Skeletal muscle cell (primary cell): Measurements from ENCODE around the gene SIRT2.

Experiments
- DNase-seq: peaks from one replicate; pipeline ENCODE4 v3.0.0-alpha.2; 2010; ENCODE audit warnings: low read depth
- H3K4me3 ChIP-seq: 2 replicates; pipeline ENCODE4 v1.5.1; 2011; ENCODE audit warnings: low read depth, mild to moderate bottlenecking, control low read depth, low read length, moderate library complexity

SIRT2 gene

DNA sequence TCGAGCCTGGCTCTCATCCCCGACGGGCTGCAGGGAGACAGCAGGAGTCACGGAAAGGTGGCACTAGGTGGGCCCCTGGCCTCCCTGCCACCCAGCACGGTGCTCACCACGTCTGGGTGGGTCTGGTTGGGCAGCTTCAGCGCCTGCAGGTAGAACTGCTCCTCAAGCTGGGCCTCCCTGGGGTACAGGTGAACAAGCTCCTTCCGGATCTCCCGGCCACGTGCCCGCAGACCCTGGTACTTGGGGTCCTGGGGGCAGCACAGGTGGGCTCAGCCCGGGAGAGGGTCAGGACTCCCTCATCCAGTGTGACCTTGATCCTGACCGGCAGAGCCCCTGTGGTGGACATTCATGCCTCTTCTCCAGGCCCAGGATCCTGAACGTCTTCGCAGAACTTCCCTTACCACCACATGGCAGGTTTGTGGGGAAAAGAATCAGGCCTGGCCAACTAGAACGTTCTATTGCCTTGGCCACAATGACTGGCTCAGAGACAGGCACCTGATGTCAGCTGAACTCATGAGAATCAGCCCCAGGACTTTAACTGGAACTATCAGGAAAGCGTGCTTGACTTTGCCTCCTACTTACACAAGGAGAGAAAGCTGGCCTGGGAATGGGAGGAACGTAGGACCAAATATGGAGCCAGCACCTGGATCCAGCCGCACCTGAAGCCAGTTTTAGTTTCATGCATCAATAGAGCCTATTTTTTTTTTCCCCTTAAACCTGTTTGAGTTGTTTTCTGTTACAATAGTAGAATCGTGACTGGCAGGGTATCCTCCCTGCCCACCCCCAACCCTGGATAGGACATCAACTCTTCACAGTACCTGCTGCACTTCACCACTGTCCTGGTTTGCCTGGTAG is 22.2 kb upstream of the SIRT2 start:
- no peak for DNase-seq
- H3K4me3 ChIP-seq: no peak overlapping the region

DNA sequence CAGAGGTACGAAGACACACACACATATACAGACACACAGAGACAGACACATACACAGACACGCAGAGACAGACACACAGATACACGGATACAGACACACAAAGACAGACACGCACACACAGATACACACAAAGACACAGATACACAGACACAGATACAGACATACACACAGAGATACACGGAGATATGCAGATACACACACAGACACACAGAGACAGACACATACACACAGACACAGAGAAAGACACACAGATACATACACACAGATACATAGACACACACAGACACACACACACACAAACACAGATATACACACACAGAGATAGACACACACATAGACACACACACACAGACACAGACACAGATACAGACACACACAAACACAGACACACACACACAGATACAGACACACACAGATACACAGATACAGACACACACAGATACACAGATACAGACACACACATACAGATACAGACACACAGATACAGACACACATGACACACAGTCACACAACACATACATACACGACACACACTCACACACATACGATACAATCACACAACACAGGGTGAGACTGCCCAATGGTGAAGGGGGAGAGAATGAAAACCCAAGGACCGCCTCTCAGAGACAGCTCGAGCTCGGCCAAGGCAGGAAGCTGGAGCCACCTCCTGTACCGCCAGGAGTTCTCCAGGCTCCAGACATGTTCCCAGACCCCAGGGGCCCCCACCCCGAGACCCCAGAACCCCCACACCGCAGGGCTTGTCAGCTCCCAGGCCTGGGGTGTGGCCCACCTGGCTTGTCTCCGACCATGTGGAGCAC is 21.4 kb upstream of the SIRT2 start:
- no peak for DNase-seq
- H3K4me3 ChIP-seq: no peak overlapping the region

DNA sequence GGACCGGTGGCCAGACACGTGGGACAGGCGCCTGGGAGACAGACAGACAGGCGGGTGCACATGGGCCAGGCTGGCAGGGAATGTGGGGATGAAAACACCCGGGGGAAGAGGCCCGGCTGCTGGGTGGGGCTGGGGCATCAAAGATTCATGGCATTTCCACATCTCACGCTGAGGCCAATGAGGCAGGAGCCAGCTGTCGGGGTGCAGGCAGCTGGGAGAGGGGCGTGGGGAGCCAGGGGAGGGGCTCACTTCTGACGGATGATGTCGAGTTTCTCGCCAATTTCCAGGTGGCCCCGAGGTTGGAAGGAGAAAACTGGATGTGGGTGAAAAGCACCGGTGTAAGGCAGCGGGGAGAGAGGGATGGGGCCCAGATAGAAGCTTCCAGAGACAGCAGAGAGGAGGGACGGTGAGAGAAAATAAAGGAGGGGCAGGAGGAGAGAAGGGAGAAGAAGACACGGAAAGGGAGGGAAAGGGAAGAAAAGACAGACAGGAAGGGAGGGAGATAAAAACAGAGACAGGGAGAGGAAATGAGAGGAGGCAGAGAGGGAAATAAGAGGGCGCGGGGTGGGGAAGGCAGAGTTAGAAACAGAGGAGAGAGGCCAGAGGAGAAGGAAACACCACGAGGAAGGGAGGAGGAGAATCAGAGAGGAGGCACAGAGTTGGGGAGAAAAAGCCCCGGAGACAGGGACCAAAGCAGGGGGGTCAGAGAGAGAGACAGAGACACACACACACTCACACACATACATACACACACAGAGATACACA is 20.6 kb upstream of the SIRT2 start:
- no peak overlapping the region for H3K4me3 ChIP-seq
- DNase-seq: no peak

DNA sequence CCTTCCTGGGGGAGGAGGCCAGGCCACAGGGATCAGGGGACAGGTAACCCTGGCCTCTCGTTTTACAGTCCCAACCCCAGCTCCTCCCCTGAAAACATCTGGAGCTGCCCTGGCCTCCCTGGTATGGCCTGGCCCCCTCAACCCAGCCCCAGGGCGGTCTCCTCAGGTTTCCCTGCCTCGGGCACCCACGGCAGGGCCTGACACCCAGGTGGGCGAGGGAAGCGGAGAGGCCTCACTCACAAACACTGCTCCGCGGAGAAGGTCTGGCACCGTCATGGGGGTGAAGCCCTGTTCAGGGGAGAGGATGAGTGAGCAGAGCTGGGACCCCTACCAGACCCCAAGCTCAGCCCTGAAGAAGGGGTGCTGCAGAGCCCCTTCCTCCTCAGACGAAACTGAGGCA is 19.1 kb upstream of the SIRT2 start:
- no peak for DNase-seq
- no peak overlapping the region for H3K4me3 ChIP-seq

DNA sequence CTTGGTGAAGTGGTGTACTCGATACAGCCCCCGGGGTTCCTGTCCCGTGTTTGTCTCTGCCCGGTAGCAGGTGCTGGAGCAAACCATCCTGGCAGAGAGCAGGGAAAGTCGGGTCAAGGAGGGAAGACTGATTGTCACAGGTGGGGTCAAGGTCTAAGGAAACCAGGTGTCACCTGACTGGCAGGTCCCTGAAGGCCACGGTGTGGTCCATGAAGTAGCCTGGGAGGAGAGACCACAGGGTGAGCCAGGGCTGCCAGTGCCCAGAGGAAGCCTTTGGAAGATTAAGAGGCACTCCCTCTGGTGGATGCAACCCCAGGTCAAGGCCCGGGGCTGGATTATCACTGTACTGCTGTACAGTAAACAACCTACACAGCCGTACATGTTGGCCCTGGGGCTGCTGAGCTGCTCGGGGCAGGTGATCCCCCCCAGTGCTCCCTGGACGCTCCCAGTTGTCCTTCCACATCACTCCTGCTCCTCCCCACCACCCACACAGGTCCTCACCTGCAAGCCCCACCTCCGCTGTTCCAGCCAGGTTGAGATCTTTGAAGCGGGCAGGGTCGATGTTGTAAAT is 18.6 kb upstream of the SIRT2 start:
- no peak overlapping the region for H3K4me3 ChIP-seq
- DNase-seq: no peak

DNA sequence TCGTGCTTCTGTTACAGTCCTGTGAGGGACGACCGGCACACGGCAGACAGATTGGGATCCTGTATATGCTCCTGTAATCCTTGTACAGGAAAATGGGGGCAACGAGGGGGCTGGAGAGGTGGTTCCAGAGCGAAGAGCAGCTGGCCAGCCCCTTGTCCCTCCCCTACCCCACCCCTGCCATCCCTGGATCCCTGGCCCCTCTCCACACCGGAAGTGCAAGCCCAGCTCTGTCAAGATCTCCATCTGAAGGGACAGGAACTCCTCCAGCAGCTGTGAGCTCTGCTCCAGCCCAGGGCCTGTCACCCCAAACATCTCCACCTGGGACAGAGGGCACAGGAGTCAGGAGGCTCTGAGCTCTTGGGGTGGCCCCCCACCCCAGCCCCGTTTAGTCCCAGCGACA is 18.1 kb upstream of the SIRT2 start:
- no peak overlapping the region for H3K4me3 ChIP-seq
- DNase-seq: no peak

DNA sequence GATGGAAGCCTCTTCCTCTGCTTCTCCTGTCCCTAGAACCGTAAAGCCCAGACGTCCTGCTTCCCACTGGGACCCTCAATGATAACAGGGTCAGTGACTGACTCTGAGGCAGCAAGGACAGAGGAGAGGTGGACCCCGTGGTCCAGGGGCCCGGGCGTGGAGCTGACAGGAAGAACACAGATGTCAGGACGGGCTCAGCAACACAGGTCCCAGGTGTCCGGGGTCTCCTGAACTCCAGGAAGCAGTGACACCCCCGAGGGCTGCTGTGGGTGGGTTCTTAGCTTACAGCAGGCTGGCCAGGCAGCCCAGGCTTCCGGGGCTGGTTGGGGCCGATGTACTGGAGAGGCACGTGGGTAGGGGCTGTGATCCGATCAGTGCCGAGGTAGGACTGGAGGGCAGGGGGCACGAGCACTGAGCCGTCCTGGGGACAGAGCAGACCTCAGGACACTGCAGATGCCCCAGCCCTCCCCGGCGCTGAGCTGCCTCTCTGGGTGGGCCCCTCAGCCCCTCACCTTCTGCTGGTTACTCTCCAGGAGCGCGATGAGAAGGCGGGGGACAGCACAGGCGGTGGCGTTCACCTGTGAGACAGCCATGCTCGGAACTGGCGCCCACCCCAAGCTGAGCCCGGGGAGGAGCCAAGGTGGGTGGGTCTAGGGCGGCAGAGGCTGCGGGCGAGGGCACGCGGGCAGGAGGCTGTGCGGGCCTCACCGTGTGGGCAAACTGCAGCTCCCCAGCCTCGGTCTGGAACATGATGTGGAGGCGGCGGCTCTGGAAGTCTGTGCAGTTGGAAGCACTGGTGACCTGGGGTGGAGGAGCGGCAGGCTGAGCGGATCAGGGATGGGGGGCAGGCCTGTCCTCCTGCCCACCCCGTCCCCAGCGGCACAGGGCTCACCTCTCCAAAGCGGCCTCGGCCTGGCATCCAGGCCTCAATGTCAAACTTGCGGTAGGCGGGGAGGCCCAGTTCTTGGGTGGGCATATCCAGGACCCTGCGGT is 16.2 kb upstream of the SIRT2 start:
- no peak for DNase-seq
- H3K4me3 ChIP-seq: no peak overlapping the region

DNA sequence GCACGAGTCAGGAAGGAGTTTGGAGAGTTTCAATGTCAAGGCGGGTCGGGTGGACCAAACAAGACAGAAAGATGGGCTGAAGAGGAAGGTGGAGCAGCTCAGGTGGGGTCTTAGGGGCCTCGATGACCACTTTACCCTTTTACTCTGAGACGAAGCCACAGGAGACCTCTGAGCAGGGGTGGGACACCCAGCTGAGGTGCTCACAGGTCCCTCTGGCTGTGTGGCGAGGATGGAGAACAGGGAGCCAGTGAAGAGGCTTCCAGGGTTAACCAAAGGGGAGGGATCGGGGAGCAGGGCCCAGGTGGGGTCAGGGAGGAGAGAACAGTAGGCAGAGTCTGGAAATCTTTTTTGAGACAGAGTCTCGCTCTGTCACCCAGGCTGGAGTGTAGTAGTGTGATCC is 14.5 kb upstream of the SIRT2 start:
- H3K4me3 ChIP-seq: no peak overlapping the region
- no peak for DNase-seq

DNA sequence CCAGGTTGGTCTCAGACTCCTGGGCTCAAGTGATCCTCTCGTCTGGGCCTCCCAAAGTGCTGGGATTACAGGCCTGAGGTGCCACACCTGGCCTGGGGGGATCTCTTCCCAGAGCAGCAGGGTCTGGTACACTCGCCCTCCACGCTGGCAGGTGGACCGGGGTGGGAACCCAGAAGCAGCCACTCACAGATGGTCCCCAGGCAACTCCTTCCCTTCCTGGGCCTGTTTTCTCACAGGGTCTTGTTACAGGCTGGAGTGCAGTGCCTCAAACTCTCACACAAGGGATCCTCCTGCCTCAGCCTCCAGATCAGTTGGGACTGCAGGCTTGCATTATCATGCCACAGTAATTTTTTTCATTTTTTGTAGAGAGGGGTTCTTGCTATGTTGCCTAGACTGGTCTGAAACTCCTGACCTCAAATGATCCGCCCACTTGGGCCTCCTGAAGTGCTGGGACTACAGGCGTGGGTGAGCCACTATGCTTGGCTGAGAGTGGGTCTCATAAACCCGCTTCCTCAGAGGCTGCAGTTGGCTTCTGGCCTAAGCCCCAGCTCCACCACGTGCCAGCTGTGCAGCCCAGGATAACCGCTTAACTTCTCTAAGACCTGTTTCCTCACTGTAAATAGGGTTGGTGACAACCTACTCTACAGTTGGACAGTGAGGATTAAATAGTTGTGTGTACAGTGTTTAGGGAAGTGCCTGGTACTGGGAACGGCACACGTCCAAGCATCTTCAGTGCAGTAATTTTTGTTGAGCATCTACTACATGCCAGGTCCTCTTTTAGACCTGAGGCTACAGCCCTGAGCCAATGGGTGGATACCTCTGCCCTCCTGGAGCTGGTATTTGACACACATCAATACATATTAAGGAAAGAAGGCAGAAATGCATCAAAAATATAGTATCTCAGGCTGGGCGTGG is 13.4 kb upstream of the SIRT2 start:
- no peak for DNase-seq
- no peak overlapping the region for H3K4me3 ChIP-seq

DNA sequence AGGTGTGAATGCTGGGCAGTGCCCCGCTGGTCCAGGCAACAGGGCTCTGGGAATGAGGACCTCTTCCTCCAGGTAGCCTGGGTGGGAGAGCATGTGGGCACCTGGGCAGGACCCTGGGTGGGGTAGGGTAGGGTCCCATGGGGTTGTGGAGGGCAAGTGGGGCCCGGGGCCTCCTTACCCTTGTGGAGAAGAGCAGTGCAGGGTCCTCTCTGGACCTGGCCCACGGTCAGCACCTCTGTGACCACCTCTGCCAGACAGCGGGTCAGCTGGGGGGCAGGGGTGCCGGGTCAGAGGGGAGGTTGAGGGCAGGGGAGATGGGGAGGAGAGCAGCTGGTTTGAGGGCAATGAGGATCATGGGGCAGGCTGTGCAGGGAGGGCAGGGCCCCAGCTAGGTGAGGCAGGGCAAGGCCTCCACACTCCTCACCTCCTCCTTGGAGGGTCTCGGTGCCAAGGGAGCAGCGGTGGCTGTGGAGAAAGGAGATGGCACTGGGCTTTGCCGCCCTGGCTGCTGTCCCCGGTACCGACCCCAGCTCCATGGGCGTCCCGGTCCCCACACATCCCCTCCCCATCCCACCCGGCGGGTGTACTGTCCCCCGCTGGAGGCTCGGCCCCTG is 12.1 kb upstream of the SIRT2 start:
- H3K4me3 ChIP-seq: no peak overlapping the region
- DNase-seq: no peak

DNA sequence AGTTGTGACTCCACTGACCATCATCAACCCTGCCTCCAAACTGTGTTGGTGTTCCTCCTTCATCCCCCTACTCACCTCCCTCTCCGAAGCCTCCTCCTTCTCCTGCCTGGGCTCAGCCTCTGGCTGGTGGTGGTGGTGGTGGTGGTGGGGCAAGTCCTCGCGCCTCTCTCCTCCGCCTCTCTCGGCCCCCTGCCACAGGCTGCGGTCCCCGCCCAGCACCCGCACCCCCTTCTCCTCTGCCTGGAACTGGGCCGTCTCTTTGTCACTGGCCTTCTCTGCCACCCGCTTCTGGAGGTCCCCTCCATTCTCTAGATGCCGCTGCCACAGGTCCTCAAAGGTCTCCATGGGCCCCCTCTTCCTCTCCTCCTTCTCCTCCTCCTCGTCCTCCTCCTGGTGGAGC is 11.1 kb upstream of the SIRT2 start:
- H3K4me3 ChIP-seq: no peak overlapping the region
- DNase-seq: no peak

DNA sequence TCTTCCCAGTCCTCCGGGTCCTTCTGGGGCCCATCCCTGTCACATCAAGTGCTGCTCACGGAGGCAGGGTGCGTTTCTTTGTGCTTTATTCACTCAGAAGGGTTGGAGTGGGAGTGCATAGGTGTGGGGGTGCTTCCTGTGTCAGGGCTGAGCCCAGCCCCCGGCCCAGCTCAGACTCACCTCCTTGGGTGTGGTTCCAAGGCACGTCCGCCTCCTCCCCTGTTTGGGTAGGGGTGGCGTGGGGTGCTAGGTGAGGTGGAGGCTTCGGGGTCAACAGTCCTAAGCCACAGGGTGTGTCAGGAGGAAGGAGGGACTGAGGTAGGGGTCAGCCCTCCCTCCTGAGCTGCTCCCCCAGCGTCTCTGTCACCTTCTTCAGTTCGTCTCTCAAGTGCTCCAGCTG is 9.5 kb upstream of the SIRT2 start:
- no peak overlapping the region for H3K4me3 ChIP-seq
- no peak for DNase-seq

DNA sequence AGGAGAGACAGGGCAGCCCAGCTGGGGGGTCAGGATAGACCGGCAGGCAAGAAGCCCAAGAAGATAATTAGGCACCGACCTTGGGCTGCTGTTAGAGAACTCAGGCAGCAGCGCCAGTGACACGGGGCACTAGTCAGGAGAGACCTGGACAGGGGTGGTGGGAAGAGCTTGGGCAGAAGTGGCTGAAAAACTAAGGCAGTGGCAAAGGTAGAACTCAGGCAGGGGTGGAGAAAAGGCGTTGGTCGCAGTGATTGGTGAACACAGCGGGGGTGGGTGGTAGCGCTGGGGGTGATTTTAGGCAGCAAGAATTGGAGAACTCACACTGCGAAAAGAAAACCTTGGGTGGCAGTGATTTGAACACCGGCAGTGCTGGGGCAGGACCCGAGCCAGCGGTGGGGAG is 8.3 kb upstream of the SIRT2 start:
- H3K4me3 ChIP-seq: no peak overlapping the region
- DNase-seq: no peak

DNA sequence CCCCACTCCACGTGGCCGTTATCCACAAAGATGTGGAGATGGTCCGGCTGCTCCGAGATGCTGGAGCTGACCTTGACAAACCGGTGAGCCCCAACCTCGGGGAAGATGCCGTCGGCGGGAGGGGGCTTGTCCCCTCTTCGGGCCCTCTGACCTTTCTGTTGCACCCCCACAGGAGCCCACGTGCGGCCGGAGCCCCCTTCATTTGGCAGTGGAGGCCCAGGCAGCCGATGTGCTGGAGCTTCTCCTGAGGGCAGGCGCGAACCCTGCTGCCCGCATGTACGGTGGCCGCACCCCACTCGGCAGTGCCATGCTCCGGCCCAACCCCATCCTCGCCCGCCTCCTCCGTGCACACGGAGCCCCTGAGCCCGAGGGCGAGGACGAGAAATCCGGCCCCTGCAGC is 7.8 kb upstream of the SIRT2 start:
- H3K4me3 ChIP-seq: no peak overlapping the region

DNA sequence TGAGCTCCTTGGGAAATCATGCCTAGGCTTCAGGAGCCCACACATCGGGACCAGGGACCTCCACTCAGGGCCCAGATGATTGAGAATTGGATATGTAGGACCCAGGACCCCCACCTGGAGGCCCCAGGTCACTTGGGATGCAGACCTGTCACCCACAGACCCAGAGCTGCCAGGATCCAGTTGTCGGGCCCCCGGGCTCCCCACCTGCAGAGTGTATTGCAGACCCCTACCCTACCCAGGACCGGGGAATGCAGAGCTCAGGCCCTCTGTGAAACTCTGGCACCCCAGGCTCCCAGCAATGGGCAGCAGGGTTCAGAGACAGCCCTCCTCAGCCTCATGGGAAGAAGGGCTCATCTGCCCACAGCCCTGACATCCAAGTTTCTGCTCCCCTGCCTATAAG is 6.2 kb upstream of the SIRT2 start:
- H3K4me3 ChIP-seq: no peak overlapping the region
- DNase-seq: no peak

More for the DNA sequence above, 7.8 kb upstream of the SIRT2 start:
- DNase-seq: no peak

DNA sequence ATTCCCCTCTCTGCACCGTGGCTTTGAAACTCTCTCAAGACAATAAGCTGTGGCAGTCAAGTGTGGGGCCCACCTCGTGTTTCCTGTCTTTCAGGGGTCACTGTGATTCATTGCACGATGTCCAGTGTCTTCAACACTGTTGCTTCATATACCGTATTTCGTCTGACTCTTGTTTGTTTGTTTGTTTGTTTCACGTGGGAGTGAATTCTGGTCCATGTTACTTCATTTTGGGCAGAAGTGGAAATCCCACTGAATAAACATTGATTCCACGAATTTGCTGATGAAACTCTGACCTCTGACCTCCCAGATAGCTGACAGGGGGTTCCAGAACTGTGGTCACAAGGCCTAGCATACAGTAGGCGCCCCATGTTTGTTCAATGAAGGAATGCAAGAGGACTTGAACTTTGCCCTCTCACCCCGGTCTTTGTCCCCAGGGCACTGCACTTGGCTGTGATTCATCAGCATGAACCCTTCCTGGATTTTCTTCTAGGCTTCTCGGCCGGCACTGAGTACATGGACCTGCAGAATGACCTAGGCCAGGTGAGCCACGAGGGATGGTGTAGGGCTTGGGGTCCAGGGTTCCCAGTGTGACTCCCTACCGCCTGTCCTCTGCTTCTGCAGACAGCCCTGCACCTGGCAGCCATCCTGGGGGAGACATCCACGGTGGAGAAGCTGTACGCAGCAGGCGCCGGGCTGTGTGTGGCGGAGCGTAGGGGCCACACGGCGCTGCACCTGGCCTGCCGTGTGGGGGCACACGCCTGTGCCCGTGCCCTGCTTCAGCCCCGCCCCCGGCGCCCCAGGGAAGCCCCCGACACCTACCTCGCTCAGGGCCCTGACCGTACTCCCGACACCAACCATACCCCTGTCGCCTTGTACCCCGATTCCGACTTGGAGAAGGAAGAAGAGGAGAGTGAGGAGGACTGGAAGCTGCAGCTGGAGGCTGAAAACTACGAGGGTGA is 5.4 kb upstream of the SIRT2 start:
- no peak for DNase-seq
- no peak overlapping the region for H3K4me3 ChIP-seq
